Uterus (tissue), 2 donors: ENCODE measurements around the gene MCTP1.

ENCODE experiments used
- POLR2A ChIP-seq, 2 donors: fragments of 450-650 bp; IDR thresholded peaks; one replicate each; pipeline ENCODE4 v1.6.1; 2016; ENCODE audit warnings: antibody characterized with exemption in 2 of 2, mild to moderate bottlenecking in 1 of 2, moderate library complexity in 1 of 2
- TF ChIP-seq, protein P1 (sequence below), 4 experiments: fragments of 200-600 bp in 2 of 4; fragments of 450-650 bp in 2 of 4; sonication (generic) in 2 of 4; IDR thresholded peaks; one replicate each; pipeline ENCODE4 v1.5.1; 2016 to 2019; ENCODE audit warnings: antibody characterized with exemption in 4 of 4, mild to moderate bottlenecking in 2 of 4, moderate library complexity in 1 of 4

DNA sequence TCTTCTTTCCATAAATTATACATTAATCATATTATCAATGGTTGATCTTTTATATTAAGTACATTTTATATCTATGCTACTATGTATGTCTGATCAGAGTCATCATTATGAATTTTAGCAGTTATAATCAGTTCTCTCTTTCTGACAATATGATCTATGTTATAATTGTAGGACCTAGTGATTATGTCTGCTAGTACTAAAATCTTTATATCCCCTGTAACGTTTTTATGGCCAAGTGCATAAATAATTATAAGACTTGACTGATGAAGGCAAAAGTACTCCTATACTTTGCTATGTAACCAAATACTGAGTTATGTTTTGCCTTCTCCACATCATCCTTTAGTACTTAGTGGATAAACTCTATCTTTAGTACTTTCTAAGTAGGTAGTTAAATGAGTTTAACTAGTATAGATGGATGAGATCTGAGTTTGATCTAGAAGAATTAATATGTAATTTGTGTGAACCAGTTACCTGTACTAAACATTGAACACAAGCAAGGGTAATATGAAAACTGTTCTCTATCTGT lies 591.0 kb downstream of the MCTP1 start:
- TF ChIP-seq, protein P1, sequence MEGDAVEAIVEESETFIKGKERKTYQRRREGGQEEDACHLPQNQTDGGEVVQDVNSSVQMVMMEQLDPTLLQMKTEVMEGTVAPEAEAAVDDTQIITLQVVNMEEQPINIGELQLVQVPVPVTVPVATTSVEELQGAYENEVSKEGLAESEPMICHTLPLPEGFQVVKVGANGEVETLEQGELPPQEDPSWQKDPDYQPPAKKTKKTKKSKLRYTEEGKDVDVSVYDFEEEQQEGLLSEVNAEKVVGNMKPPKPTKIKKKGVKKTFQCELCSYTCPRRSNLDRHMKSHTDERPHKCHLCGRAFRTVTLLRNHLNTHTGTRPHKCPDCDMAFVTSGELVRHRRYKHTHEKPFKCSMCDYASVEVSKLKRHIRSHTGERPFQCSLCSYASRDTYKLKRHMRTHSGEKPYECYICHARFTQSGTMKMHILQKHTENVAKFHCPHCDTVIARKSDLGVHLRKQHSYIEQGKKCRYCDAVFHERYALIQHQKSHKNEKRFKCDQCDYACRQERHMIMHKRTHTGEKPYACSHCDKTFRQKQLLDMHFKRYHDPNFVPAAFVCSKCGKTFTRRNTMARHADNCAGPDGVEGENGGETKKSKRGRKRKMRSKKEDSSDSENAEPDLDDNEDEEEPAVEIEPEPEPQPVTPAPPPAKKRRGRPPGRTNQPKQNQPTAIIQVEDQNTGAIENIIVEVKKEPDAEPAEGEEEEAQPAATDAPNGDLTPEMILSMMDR (IDR thresholded peaks at IDR 0.05) = no peak
- TF ChIP-seq POLR2A (IDR thresholded peaks at IDR 0.05) = no peak
